Inflammatory macrophage treated with lipopolysaccharide for 1 hour (primary cell): ENCODE measurements around the gene TAF3.

Source experiments
- DNase-seq, 2 donors: peaks; one replicate each; pipeline ENCODE4 v3.0.0-alpha.2; 2020 to 2022

TAF3 gene

GRCh38 chr10:8049865-8050555 lies 231.7 kb downstream of the TAF3 start:
- DNase-seq: no peak

GRCh38 chr10:8050556-8051108 lies 232.3 kb downstream of the TAF3 start:
- DNase-seq: no peak

- DNase-seq: no peak
These were observed 233.0 kb downstream of the TAF3 start for GRCh38 chr10:8051109-8051821.

GRCh38 chr10:8051851-8052257 lies 233.5 kb downstream of the TAF3 start:
- no peak for DNase-seq

- no peak for DNase-seq
These were observed 234.1 kb downstream of the TAF3 start for GRCh38 chr10:8052341-8052955.

GRCh38 chr10:8052956-8053445 lies 234.7 kb downstream of the TAF3 start:
- DNase-seq: no peak

- DNase-seq: peak; percentile 84 to 91
These were observed 235.3 kb downstream of the TAF3 start for GRCh38 chr10:8053446-8054243.

GRCh38 chr10:8054244-8054493 lies 235.9 kb downstream of the TAF3 start:
- DNase-seq: no peak

- peak in 1 of 2 donors; percentile 47 for DNase-seq
These were observed 236.4 kb downstream of the TAF3 start, which contains the start of gene GATA3 for GRCh38 chr10:8054494-8055407. Gene GATA3 (plus strand): TSS chr10:8054688. CDS start chr10:8055656, 968 bp downstream.

- DNase-seq: no peak
These were observed 237.4 kb downstream of the TAF3 start for GRCh38 chr10:8055420-8056349.

GRCh38 chr10:8056378-8056777 lies 238.1 kb downstream of the TAF3 start:
- DNase-seq: no peak

- DNase-seq: no peak
These were observed 238.6 kb downstream of the TAF3 start for GRCh38 chr10:8056871-8057331.

- no peak for DNase-seq
These were observed 239.4 kb downstream of the TAF3 start for GRCh38 chr10:8057636-8058273.

- no peak for DNase-seq
These were observed 240.2 kb downstream of the TAF3 start for GRCh38 chr10:8058274-8059111.

GRCh38 chr10:8059191-8059936 lies 241.1 kb downstream of the TAF3 start:
- DNase-seq: no peak

- no peak for DNase-seq
These were observed 241.9 kb downstream of the TAF3 start for GRCh38 chr10:8060010-8060703.

GRCh38 chr10:8060704-8061121 lies 242.4 kb downstream of the TAF3 start:
- no peak for DNase-seq
